ENCODE results near the gene TRPV4.

GRCh38 chr12:109835827-109836226 lies 2.6 kb upstream of the TRPV4 start:
- TF ChIP-seq CTCF (conservative IDR thresholded peaks at IDR 0.05; ENCODE audit: low read length), result no peak
- TF ChIP-seq EZH2phosphoT487 (IDR thresholded peaks at IDR 0.05; ENCODE audit: borderline replicate concordance, low read depth, low read length), result no peak

All from OCI-LY7 (cell line).